HepG2 (cell line): ENCODE results near the gene MLST8. TPM values are rescaled to one million over a fixed set of nuclear protein-coding genes. Genes with fewer than 3 reads are reported as not detected.

Experiments used
- ATF1 ChIP-seq: IDR thresholded peaks from 2 replicates; pipeline ENCODE4 v1.6.1; 2016; ENCODE audit warnings: mild to moderate bottlenecking, control low read depth
- EEA1 ChIP-seq: sonication (generic); formaldehyde crosslinking; IDR thresholded peaks from 2 replicates; pipeline ENCODE4 v1.5.1; 2020; ENCODE audit warnings: mild to moderate bottlenecking, missing genetic modification reagents, borderline replicate concordance
- HDAC1 ChIP-seq: sonication (generic); formaldehyde crosslinking; IDR thresholded peaks from 2 replicates; pipeline ENCODE4 v1.5.1; 2020; ENCODE audit warnings: mild to moderate bottlenecking, missing genetic modification reagents
- KLF12 ChIP-seq: sonication (generic); formaldehyde crosslinking; IDR thresholded peaks from 2 replicates; pipeline ENCODE4 v1.4.0; 2020; ENCODE audit warnings: missing genetic modification reagents, borderline replicate concordance
- MIXL1 ChIP-seq: IDR thresholded peaks from 2 replicates; pipeline ENCODE4 v1.6.1; 2016
- MXD1 ChIP-seq: sonication (generic); formaldehyde crosslinking; IDR thresholded peaks from 2 replicates; pipeline ENCODE4 v1.4.0; 2020; ENCODE audit warnings: mild to moderate bottlenecking, missing genetic modification reagents
- MXI1 ChIP-seq: IDR thresholded peaks from 3 replicates; pipeline ENCODE4 v1.6.1; 2012; ENCODE audit warnings: low read depth, low read length, inconsistent platforms, borderline replicate concordance
- NCOA5 ChIP-seq: sonication (generic); formaldehyde crosslinking; IDR thresholded peaks from 2 replicates; pipeline ENCODE4 v1.4.0; 2020; ENCODE audit warnings: missing genetic modification reagents
- NCOR1 ChIP-seq: fragments of 200-600 bp; sonication (generic); IDR thresholded peaks from 2 replicates; pipeline ENCODE4 v1.7.0; 2017; ENCODE audit warnings: antibody characterized with exemption, low read length, borderline replicate concordance
- NFE2L1 ChIP-seq: sonication (generic); formaldehyde crosslinking; IDR thresholded peaks from 2 replicates; pipeline ENCODE4 v1.4.0; 2020; ENCODE audit warnings: missing genetic modification reagents, mild to moderate bottlenecking, borderline replicate concordance
- NRL ChIP-seq: sonication (generic); formaldehyde crosslinking; IDR thresholded peaks from 2 replicates; pipeline ENCODE4 v1.5.0; 2020; ENCODE audit warnings: missing genetic modification reagents, mild to moderate bottlenecking, moderate library complexity, borderline replicate concordance
- SALL1 ChIP-seq: sonication (generic); formaldehyde crosslinking; IDR thresholded peaks from 2 replicates; pipeline ENCODE4 v1.8.0; 2022; ENCODE audit warnings: mild to moderate bottlenecking, missing genetic modification reagents
- SMAD9 ChIP-seq: sonication (generic); formaldehyde crosslinking; IDR thresholded peaks from 2 replicates; pipeline ENCODE4 v1.5.1; 2020; ENCODE audit warnings: mild to moderate bottlenecking, missing genetic modification reagents
- SNAPC2 ChIP-seq: sonication (generic); formaldehyde crosslinking; IDR thresholded peaks from 2 replicates; pipeline ENCODE4 v1.8.1; 2022; ENCODE audit warnings: mild to moderate bottlenecking, missing genetic modification reagents
- TBP ChIP-seq: sonication (generic); formaldehyde crosslinking; IDR thresholded peaks from 2 replicates; pipeline ENCODE4 v1.5.0; 2020; ENCODE audit warnings: missing genetic modification reagents
- ZBTB20 ChIP-seq: sonication (generic); formaldehyde crosslinking; IDR thresholded peaks from 2 replicates; pipeline ENCODE4 v1.8.1; 2023; ENCODE audit warnings: missing genetic modification reagents, low read depth, mild to moderate bottlenecking, borderline replicate concordance
- ZBTB3 ChIP-seq: sonication (generic); formaldehyde crosslinking; IDR thresholded peaks from 2 replicates; pipeline ENCODE4 v1.4.0; 2020; ENCODE audit warnings: low read depth, mild to moderate bottlenecking, moderate library complexity, missing genetic modification reagents, borderline replicate concordance
- ZC3H4 ChIP-seq: sonication (generic); formaldehyde crosslinking; IDR thresholded peaks from 2 replicates; pipeline ENCODE4 v1.4.0; 2020; ENCODE audit warnings: missing genetic modification reagents, borderline replicate concordance
- ZFP41 ChIP-seq: sonication (generic); formaldehyde crosslinking; IDR thresholded peaks from 2 replicates; pipeline ENCODE4 v1.4.0; 2020; ENCODE audit warnings: mild to moderate bottlenecking, missing genetic modification reagents, borderline replicate concordance
- ZNF180 ChIP-seq: sonication (generic); formaldehyde crosslinking; IDR thresholded peaks from 2 replicates; pipeline ENCODE4 v1.4.0; 2020; ENCODE audit warnings: low read depth, missing genetic modification reagents, borderline replicate concordance
- ZNF30 ChIP-seq: sonication (generic); formaldehyde crosslinking; IDR thresholded peaks from 2 replicates; pipeline ENCODE4 v1.5.0; 2020; ENCODE audit warnings: mild to moderate bottlenecking, missing genetic modification reagents
- ZNF841 ChIP-seq: sonication (generic); formaldehyde crosslinking; IDR thresholded peaks from 2 replicates; pipeline ENCODE4 v1.8.1; 2023; ENCODE audit warnings: missing genetic modification reagents, borderline replicate concordance
- polyA plus RNA-seq, 8 experiments: library from polyadenylated mRNA; depleted of rRNA in 3 of 8; stranded (reverse) in 7 of 8; unstranded in 1 of 8; fragments of >200 nt; fragmentation: Illumina TruSeq in 4 of 8; extraction: Trizol in 4 of 8; gene quantifications; 2 replicates each; pipeline versions ENCODE4 v1.2.1 to v1.2.3, GENCODE V29; 2011 to 2016; ENCODE audit warnings: low read depth in 4 of 8, missing spikeins in 1 of 8, mixed read lengths in 1 of 8; ENCODE audit not compliant: insufficient read depth in 1 of 8
- total RNA-seq, 5 experiments: library from RNA; depleted of rRNA; stranded (reverse); fragments of >200 nt; fragmentation: Illumina TruSeq; extraction: Trizol; gene quantifications; 2 replicates each; pipeline ENCODE4 v1.2.3, GENCODE V29; 2016; ENCODE audit warnings: low read depth in 1 of 5
- TF ChIP-seq, protein P1 (sequence below): sonication (generic); formaldehyde crosslinking; IDR thresholded peaks from 2 replicates; pipeline ENCODE4 v1.8.0; 2022; ENCODE audit warnings: missing genetic modification reagents, mild to moderate bottlenecking, borderline replicate concordance
- TF ChIP-seq, protein P2 (sequence below): sonication (generic); formaldehyde crosslinking; IDR thresholded peaks from 2 replicates; pipeline ENCODE4 v1.4.0; 2020; ENCODE audit warnings: missing genetic modification reagents

Gene MLST8
- total and polyA plus RNA-seq, 2 of the 13 experiments (the other 11 are each of a cell fraction or from before 2014, with no cell fraction given), result 30.8 to 72.7 TPM

DNA sequence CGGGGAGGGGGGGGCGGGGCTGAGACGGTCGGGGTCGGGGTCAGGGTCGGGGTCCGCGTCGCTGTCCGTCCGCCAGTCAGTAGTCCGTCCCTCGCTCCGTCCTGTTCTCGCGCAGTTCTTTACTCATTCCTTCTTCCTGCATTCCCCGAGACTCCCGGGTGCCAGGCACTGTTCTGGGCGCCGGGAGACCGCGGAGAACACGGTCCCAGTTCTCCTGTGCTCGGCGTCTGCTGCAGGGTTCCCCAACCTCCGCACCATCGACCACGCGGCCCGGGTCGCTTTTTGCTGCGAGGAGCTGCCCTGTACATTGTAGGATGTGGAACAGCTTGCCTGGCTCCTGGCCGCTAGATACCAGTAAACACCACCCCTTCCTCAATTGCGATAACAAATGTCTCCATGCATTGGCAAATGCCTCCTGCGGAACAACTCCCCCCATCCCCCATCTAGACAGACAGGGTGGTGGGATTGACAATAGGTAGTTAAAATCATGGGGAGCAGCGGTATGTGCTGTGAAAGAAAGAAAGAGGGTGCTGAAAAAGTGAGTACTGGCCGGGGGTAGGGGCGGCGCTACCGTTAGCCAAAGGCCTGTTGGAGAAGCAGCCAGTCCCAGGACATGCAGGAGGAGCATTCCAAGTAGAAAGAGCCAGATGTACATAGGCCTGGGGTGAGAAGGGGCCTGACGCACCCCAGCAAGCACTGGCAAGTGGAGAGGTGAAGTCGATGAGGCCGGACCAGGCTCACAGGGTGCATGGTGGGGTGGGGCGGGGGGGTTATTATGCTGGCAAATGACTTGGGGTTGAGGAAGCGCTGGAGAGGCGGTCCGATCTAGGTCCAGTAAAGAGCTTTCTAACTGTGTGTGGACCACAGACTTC is 49.0 kb upstream of the MLST8 start (continued):
- TF ChIP-seq, protein P1, sequence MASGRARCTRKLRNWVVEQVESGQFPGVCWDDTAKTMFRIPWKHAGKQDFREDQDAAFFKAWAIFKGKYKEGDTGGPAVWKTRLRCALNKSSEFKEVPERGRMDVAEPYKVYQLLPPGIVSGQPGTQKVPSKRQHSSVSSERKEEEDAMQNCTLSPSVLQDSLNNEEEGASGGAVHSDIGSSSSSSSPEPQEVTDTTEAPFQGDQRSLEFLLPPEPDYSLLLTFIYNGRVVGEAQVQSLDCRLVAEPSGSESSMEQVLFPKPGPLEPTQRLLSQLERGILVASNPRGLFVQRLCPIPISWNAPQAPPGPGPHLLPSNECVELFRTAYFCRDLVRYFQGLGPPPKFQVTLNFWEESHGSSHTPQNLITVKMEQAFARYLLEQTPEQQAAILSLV, result no peak
- TF ChIP-seq ZFP41 (CRISPR knock-in tag), result no peak
- TF ChIP-seq ZNF180 (CRISPR knock-in tag), result no peak
- no peak for TF ChIP-seq NFE2L1
- TF ChIP-seq ZBTB20, result no peak
- peak; percentile 65; the same call in 1 of the 2 replicates for TF ChIP-seq MXD1 (CRISPR knock-in tag)
- TF ChIP-seq NCOA5 (CRISPR knock-in tag), result no peak
- TF ChIP-seq ZNF841 (CRISPR knock-in tag), result no peak
- TF ChIP-seq KLF12 (CRISPR knock-in tag), result 0 out of 2 replicates have a peak, but pooled peaks have one; percentile 7
- TF ChIP-seq NRL (CRISPR knock-in tag), result no peak
- no peak for TF ChIP-seq MIXL1 (CRISPR knock-in tag)
- TF ChIP-seq ZC3H4 (CRISPR knock-in tag), result no peak
- no peak for TF ChIP-seq SNAPC2 (CRISPR knock-in tag)
- 0 out of 2 replicates have a peak, but pooled peaks have one; percentile 12 for TF ChIP-seq HDAC1 (CRISPR knock-in tag)
- TF ChIP-seq NCOR1, result 0 out of 2 replicates have a peak, but pooled peaks have one; percentile 27
- TF ChIP-seq, protein P2, sequence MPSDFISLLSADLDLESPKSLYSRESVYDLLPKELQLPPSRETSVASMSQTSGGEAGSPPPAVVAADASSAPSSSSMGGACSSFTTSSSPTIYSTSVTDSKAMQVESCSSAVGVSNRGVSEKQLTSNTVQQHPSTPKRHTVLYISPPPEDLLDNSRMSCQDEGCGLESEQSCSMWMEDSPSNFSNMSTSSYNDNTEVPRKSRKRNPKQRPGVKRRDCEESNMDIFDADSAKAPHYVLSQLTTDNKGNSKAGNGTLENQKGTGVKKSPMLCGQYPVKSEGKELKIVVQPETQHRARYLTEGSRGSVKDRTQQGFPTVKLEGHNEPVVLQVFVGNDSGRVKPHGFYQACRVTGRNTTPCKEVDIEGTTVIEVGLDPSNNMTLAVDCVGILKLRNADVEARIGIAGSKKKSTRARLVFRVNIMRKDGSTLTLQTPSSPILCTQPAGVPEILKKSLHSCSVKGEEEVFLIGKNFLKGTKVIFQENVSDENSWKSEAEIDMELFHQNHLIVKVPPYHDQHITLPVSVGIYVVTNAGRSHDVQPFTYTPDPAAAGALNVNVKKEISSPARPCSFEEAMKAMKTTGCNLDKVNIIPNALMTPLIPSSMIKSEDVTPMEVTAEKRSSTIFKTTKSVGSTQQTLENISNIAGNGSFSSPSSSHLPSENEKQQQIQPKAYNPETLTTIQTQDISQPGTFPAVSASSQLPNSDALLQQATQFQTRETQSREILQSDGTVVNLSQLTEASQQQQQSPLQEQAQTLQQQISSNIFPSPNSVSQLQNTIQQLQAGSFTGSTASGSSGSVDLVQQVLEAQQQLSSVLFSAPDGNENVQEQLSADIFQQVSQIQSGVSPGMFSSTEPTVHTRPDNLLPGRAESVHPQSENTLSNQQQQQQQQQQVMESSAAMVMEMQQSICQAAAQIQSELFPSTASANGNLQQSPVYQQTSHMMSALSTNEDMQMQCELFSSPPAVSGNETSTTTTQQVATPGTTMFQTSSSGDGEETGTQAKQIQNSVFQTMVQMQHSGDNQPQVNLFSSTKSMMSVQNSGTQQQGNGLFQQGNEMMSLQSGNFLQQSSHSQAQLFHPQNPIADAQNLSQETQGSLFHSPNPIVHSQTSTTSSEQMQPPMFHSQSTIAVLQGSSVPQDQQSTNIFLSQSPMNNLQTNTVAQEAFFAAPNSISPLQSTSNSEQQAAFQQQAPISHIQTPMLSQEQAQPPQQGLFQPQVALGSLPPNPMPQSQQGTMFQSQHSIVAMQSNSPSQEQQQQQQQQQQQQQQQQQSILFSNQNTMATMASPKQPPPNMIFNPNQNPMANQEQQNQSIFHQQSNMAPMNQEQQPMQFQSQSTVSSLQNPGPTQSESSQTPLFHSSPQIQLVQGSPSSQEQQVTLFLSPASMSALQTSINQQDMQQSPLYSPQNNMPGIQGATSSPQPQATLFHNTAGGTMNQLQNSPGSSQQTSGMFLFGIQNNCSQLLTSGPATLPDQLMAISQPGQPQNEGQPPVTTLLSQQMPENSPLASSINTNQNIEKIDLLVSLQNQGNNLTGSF (CRISPR knock-in tag), result no peak
- TF ChIP-seq SMAD9 (CRISPR knock-in tag), result no peak
- no peak for TF ChIP-seq MXI1
- no peak for TF ChIP-seq TBP
- no peak for TF ChIP-seq ZNF30
- TF ChIP-seq ZBTB3, result no peak
- TF ChIP-seq SALL1 (CRISPR knock-in tag), result no peak
- TF ChIP-seq EEA1 (CRISPR knock-in tag), result no peak
- TF ChIP-seq ATF1 (CRISPR knock-in tag), result no peak
